ENCODE measurements around the gene KRTAP10-5.
"Not testable (repeated sequence)": the region's sequence is repeated elsewhere in the genome, so short reads cannot be mapped to it uniquely, and the experiment has no call there.

Gene KRTAP10-5

GRCh38 chr21:44564886-44565598 lies 15.4 kb downstream of the KRTAP10-5 start:
- Histone ChIP-seq H3K27ac (ENCODE audit: low read length) (peak overlapping the region; percentile 78), H3K36me3 (replicated peaks; ENCODE audit: low read depth, low read length) (no peaks in the 10 kb centered on the region), H3K4me1 (ENCODE audit: low read length) (peaks cover 34% of the 10 kb centered on the region), H3K27me3 (ENCODE audit: low read depth, low read length) (no peaks in the 10 kb centered on the region), H4K20me1 (ENCODE audit: insufficient read depth, low read length) (no peaks in the 10 kb centered on the region), H3K79me2 (ENCODE audit: low read length) (no peaks in the 10 kb centered on the region), H3K9me3 (ENCODE audit: insufficient read depth, low read length) (no peaks in the 10 kb centered on the region), H3K4me3 (ENCODE audit: low read length) (peak overlapping the region; percentile 39), H2AFZ (ENCODE audit: low read depth, low read length) (peak overlapping the region; percentile 12; the same call in 1 of the 2 replicates), H3K4me2 (ENCODE audit: low read length) (peak overlapping the region; percentile 70), H3K9ac (ENCODE audit: low read length) (peak overlapping the region; percentile 37)
- TF ChIP-seq, protein P1, sequence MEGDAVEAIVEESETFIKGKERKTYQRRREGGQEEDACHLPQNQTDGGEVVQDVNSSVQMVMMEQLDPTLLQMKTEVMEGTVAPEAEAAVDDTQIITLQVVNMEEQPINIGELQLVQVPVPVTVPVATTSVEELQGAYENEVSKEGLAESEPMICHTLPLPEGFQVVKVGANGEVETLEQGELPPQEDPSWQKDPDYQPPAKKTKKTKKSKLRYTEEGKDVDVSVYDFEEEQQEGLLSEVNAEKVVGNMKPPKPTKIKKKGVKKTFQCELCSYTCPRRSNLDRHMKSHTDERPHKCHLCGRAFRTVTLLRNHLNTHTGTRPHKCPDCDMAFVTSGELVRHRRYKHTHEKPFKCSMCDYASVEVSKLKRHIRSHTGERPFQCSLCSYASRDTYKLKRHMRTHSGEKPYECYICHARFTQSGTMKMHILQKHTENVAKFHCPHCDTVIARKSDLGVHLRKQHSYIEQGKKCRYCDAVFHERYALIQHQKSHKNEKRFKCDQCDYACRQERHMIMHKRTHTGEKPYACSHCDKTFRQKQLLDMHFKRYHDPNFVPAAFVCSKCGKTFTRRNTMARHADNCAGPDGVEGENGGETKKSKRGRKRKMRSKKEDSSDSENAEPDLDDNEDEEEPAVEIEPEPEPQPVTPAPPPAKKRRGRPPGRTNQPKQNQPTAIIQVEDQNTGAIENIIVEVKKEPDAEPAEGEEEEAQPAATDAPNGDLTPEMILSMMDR (IDR thresholded peaks at IDR 0.05; ENCODE audit: low read depth, low read length) = no peak
- TF ChIP-seq EZH2phosphoT487 (IDR thresholded peaks at IDR 0.05; ENCODE audit: low read depth) = no peak

DNA sequence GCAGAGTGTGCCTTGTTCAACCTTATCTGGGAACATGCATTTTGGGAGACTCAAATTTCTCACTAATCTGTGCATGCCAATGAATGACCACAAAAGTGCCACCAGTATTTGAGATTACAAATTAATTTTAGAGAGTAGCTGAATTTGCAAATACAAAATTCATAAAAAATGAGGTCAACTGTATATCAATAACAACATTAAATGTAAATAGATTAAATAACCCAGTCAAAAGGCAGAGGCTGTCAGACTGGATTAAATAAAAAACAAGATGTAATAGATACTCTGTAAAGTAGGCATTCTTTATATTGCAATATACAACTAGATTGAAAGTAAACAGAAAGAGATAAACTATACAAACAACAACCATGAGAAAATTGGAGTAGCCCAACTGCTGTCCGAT lies 16.3 kb downstream of the KRTAP10-5 start:
- Histone ChIP-seq H3K27me3 (ENCODE audit: low read depth, low read length) (no peaks in the 10 kb centered on the region), H3K9me3 (ENCODE audit: insufficient read depth, low read length) (no peaks in the 10 kb centered on the region), H3K9ac (ENCODE audit: low read length) (no peak overlapping the region), H3K4me3 (ENCODE audit: low read length) (no peak overlapping the region), H3K27ac (ENCODE audit: low read length) (peak overlapping the region; percentile 78; the same call in 1 of the 2 replicates), H3K4me1 (ENCODE audit: low read length) (peaks cover 37% of the 10 kb centered on the region), H3K79me2 (ENCODE audit: low read length) (no peaks in the 10 kb centered on the region), H3K36me3 (replicated peaks; ENCODE audit: low read depth, low read length) (no peaks in the 10 kb centered on the region), H2AFZ (ENCODE audit: low read depth, low read length) (no peak overlapping the region), H4K20me1 (ENCODE audit: insufficient read depth, low read length) (no peaks in the 10 kb centered on the region), H3K4me2 (ENCODE audit: low read length) (no peak overlapping the region)
- TF ChIP-seq, protein P1 (IDR thresholded peaks at IDR 0.05; ENCODE audit: low read depth, low read length) = no peak
- no peak for TF ChIP-seq EZH2phosphoT487 (IDR thresholded peaks at IDR 0.05; ENCODE audit: low read depth)

DNA sequence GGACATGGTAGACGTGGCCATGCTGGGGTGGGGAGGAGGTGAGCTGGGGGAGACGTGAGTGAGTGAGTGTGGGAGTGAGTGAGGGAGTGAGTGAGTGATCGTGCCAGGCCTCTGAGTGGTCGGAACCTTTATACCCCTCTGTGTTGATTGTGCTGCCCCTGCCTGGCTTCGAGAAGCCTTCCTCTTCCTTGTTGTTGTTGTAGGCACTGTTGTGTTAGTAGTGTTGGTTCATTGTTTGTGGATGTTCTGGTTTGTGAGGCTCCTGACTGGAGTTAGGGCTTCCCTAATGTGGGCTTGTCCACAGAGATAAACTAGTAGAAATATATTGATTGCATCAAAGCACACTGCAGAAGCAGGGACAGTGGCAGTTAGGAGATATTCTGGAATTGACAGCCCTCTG lies 21.7 kb downstream of the KRTAP10-5 start, which contains the start of gene KRTAP10-3:
Gene KRTAP10-3, minus strand, starts transcription at position 101 of the 400 bp plus-strand sequence. Its CDS starts 80 bp downstream, at position 21.
- H3K4me1 ChIP-seq (ENCODE audit: low read length) = peaks cover 24% of the 10 kb centered on the region
- H3K4me3 ChIP-seq (ENCODE audit: low read length) = no peak within 1 kb of the TSS
- peak within 1 kb of the TSS; percentile 51; the same call in 1 of the 2 replicates for H3K4me2 ChIP-seq (ENCODE audit: low read length)
- H3K79me2 ChIP-seq (ENCODE audit: low read length) = no peaks in the 10 kb centered on the region
- no peaks in the 10 kb centered on the region for H3K9me3 ChIP-seq (ENCODE audit: insufficient read depth, low read length)
- H3K9ac ChIP-seq (ENCODE audit: low read length) = no peak within 1 kb of the TSS
- no peaks in the 10 kb centered on the region for H4K20me1 ChIP-seq (ENCODE audit: insufficient read depth, low read length)
- TF ChIP-seq EZH2phosphoT487 (IDR thresholded peaks at IDR 0.05; ENCODE audit: low read depth) = no peak
- TF ChIP-seq, protein P1 (IDR thresholded peaks at IDR 0.05; ENCODE audit: low read depth, low read length) = no peak
- no peaks in the 10 kb centered on the region for H3K36me3 ChIP-seq (replicated peaks; ENCODE audit: low read depth, low read length)
- H2AFZ ChIP-seq (ENCODE audit: low read depth, low read length) = no peak within 1 kb of the TSS
- H3K27me3 ChIP-seq (ENCODE audit: low read depth, low read length) = no peaks in the 10 kb centered on the region
- H3K27ac ChIP-seq (ENCODE audit: low read length) = peak within 1 kb of the TSS; percentile 43; the same call in 1 of the 2 replicates

- not testable (repeated sequence) for H4K20me1 ChIP-seq (ENCODE audit: insufficient read depth, low read length); H3K79me2 ChIP-seq (ENCODE audit: low read length); H3K4me3 ChIP-seq (ENCODE audit: low read length); H3K27me3 ChIP-seq (ENCODE audit: low read depth, low read length); H3K9me3 ChIP-seq (ENCODE audit: insufficient read depth, low read length); H2AFZ ChIP-seq (ENCODE audit: low read depth, low read length); H3K4me2 ChIP-seq (ENCODE audit: low read length); H3K36me3 ChIP-seq (replicated peaks; ENCODE audit: low read depth, low read length); H3K9ac ChIP-seq (ENCODE audit: low read length); H3K27ac ChIP-seq (ENCODE audit: low read length)
- H3K4me1 ChIP-seq (ENCODE audit: low read length) = peaks cover 24% of the 10 kb centered on the region
Observed at GRCh38 chr21:44558329-44558675, 22.1 kb downstream of the KRTAP10-5 start.
